CD4-positive, alpha-beta T cell (primary cell): Measurements from ENCODE around the gene TIMELESS. TPM values are rescaled to one million over a fixed set of nuclear protein-coding genes. Genes with fewer than 3 reads are reported as not detected.

Experiments
- ATAC-seq: fragments of 200-7000 bp; cut with Tn5 transposase; one replicate; pipeline ENCODE4 v1.10.0; 2022; ENCODE audit warnings: mild to moderate bottlenecking; ENCODE audit not compliant: poor library complexity
- CTCF ChIA-PET: fragments of 350-600 bp; sonication (Branson Sonifier 250); formaldehyde crosslinking; loops from one replicate; lab custom pipeline; 2021; ENCODE audit warnings: antibody characterized with exemption, inconsistent platforms; lab: Charles Lee
- POLR2A ChIA-PET: fragments of 350-600 bp; sonication (Branson Sonifier 250); formaldehyde crosslinking; loops from one replicate; lab custom pipeline; 2021; ENCODE audit warnings: antibody characterized with exemption, inconsistent platforms; lab: Charles Lee
- DNase-seq, 14 experiments: peaks; one replicate each; pipeline ENCODE4 v3.0.0-alpha.2; 2013 to 2020; ENCODE audit warnings: mixed read lengths in 2 of 14
- H3K27ac ChIP-seq, 2 donors: one replicate each; pipeline versions ENCODE4 v1.5.1 to v1.7.0; 2013; ENCODE audit warnings: low read length in 2 of 2, low read depth in 1 of 2, mild to moderate bottlenecking in 1 of 2
- H3K27me3 ChIP-seq, 2 experiments: 1 replicate in 1 of 2; 2 replicates in 1 of 2; pipeline versions ENCODE4 v1.6.1 to v1.7.0; 2013; ENCODE audit warnings: low read length in 2 of 2, control low read depth in 1 of 2, mild to moderate bottlenecking in 1 of 2, moderate library complexity in 1 of 2; ENCODE audit not compliant: insufficient read depth in 2 of 2, control insufficient read depth in 1 of 2
- H3K36me3 ChIP-seq: one replicate; pipeline ENCODE4 v1.6.1; 2013; ENCODE audit warnings: low read length, control low read depth; ENCODE audit not compliant: insufficient read depth
- H3K4me1 ChIP-seq: one replicate; pipeline ENCODE4 v1.6.1; 2013; ENCODE audit warnings: low read length, control low read depth; ENCODE audit not compliant: insufficient read depth
- H3K4me3 ChIP-seq: one replicate; pipeline ENCODE4 v1.5.1; 2013; ENCODE audit warnings: mild to moderate bottlenecking, low read length, moderate library complexity
- H3K9me3 ChIP-seq, 2 experiments: 1 replicate in 1 of 2; 2 replicates in 1 of 2; pipeline versions ENCODE4 v1.6.1 to v1.7.0; 2013; ENCODE audit warnings: low read length in 2 of 2, mild to moderate bottlenecking in 2 of 2, control low read depth in 1 of 2, moderate library complexity in 1 of 2; ENCODE audit not compliant: control insufficient read depth in 1 of 2, insufficient read depth in 1 of 2
- H3K27ac Mint-ChIP-seq: one replicate; pipeline ENCODE4 v1.8.0; 2020; ENCODE audit warnings: mixed read lengths
- H3K27me3 Mint-ChIP-seq: one replicate; pipeline ENCODE4 v1.8.0; 2021; ENCODE audit warnings: mixed read lengths
- H3K36me3 Mint-ChIP-seq: one replicate; pipeline ENCODE4 v1.8.0; 2021; ENCODE audit warnings: low read depth, mixed read lengths
- H3K4me1 Mint-ChIP-seq: one replicate; pipeline ENCODE4 v1.8.0; 2021; ENCODE audit warnings: low read depth, mixed read lengths
- H3K4me3 Mint-ChIP-seq: one replicate; pipeline ENCODE4 v1.8.0; 2020; ENCODE audit warnings: mild to moderate bottlenecking, mixed read lengths
- H3K9me3 Mint-ChIP-seq: one replicate; pipeline ENCODE4 v1.8.0; 2020; ENCODE audit warnings: mixed read lengths
- CTCF ChIP-seq: fragments of 200-600 bp; IDR thresholded peaks from one replicate; pipeline ENCODE4 v1.8.0; 2022; ENCODE audit warnings: antibody characterized with exemption, mild to moderate bottlenecking
- intact Hi-C, 2 experiments: fragments of 100-400 bp; cut with DNase I in 1 of 2; cut with micrococcal nuclease in 1 of 2; formaldehyde crosslinking; loops; one replicate each; pipeline versions ENCODE4 v1.15.1 to v1.9.0; 2023 to 2025; cut with DNase I, micrococcal nuclease
- total RNA-seq, 174 experiments: library from RNA in 2 of 174; stranded (reverse) in 2 of 174; gene quantifications; one replicate each; pipeline ENCODE4 v1.2.3 and lab custom pipeline; 2021 to 2026

Gene TIMELESS
- total RNA-seq, 2 experiments from 2014 or later = 3.0 to 3.1 TPM

- Histone ChIP-seq H3K9me3 (peaks cover 0 to 5% of the 10 kb centered on the region in 2 experiments), H3K27ac (no peak overlapping the region), H3K4me3 (no peak overlapping the region), H3K4me1 (no peaks in the 10 kb centered on the region), H3K27me3 (no peaks in the 10 kb centered on the region), H3K36me3 (no peaks in the 10 kb centered on the region)
- no peak for TF ChIP-seq CTCF
- DNase-seq (no peak), ATAC-seq (no peak)
- H3K36me3 Mint-ChIP-seq = no peaks in the 10 kb centered on the region
- intact Hi-C loops = no loop called here
- H3K4me3 Mint-ChIP-seq = no peak overlapping the region
- CTCF ChIA-PET = no interaction called here
- no peaks in the 10 kb centered on the region for H3K9me3 Mint-ChIP-seq
- H3K27ac Mint-ChIP-seq = no peak overlapping the region
- H3K27me3 Mint-ChIP-seq = no peaks in the 10 kb centered on the region
- POLR2A ChIA-PET = no interaction called here
- no peaks in the 10 kb centered on the region for H3K4me1 Mint-ChIP-seq
These were observed 75.7 kb downstream of the TIMELESS start for GRCh38 chr12:56373515-56373914.

DNA sequence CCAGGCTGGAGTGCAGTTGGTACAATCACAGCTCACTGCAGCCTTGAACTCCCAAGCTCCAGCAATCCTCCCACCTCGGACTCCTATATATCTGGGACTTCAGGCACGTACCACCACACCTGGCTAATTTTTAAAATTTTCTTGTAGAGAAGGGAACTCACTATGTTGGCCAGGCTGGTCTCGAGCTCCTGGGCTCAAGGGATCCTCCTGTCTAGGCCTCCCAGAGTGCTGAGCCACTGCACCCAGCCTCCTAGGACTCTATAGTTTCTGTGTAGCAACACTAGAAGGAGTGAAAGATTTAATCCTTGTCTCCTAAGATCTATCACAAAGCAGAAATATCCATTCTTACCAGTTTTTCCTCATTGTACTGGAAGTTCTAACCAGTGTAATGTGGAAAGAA lies 82.3 kb downstream of the TIMELESS start:
- no peaks in the 10 kb centered on the region for H3K4me1 ChIP-seq
- CTCF ChIA-PET = no interaction called here
- H3K27me3 Mint-ChIP-seq = no peaks in the 10 kb centered on the region
- no peak overlapping the region for H3K4me3 ChIP-seq
- DNase-seq (no peak), ATAC-seq (no peak)
- no peaks in the 10 kb centered on the region for H3K9me3 ChIP-seq
- intact Hi-C loops = no loop called here
- no peaks in the 10 kb centered on the region for H3K36me3 ChIP-seq
- no peaks in the 10 kb centered on the region for H3K9me3 Mint-ChIP-seq
- TF ChIP-seq CTCF = no peak
- H3K27me3 ChIP-seq = no peaks in the 10 kb centered on the region
- H3K27ac ChIP-seq = no peak overlapping the region
- no peaks in the 10 kb centered on the region for H3K4me1 Mint-ChIP-seq
- H3K4me3 Mint-ChIP-seq = no peak overlapping the region
- no peak overlapping the region for H3K27ac Mint-ChIP-seq
- H3K36me3 Mint-ChIP-seq = no peaks in the 10 kb centered on the region
- POLR2A ChIA-PET = no interaction called here

Other genes starting within 250 kb of the TIMELESS start
- 10 to 100 TPM; 28.0 to 32.4 TPM for gene RNF41, start 227.5 kb downstream of the TIMELESS start, total RNA-seq
- gene NABP2, start 225.1 kb downstream of the TIMELESS start, total RNA-seq = 1 to 10 TPM; 7.6 to 9.1 TPM
- gene SLC39A5, start 219.4 kb downstream of the TIMELESS start, total RNA-seq = under 1 TPM in 1 of 2 experiments, not detected in 1; 0.33 TPM
- gene ANKRD52, start 191.0 kb downstream of the TIMELESS start, total RNA-seq = 10 to 100 TPM; 23.9 to 30.8 TPM
- gene COQ10A, start 182.5 kb downstream of the TIMELESS start, total RNA-seq = 10 to 100 TPM; 27.6 to 29.2 TPM
- gene CS, start 149.1 kb downstream of the TIMELESS start, total RNA-seq = 100 to 1,000 TPM; 139 to 145 TPM
- gene CNPY2, start 133.4 kb downstream of the TIMELESS start, total RNA-seq = 10 to 100 TPM; 30.5 to 33.4 TPM
- gene PAN2, start 115.4 kb downstream of the TIMELESS start, total RNA-seq = 100 to 1,000 TPM; 104 to 107 TPM
- 10 to 100 TPM; 25.2 to 27.5 TPM for gene IL23A, start 110.5 kb downstream of the TIMELESS start, total RNA-seq
- gene STAT2, start 89.3 kb downstream of the TIMELESS start, total RNA-seq = 100 to 1,000 TPM; 114 to 125 TPM
- gene APOF, start 86.6 kb downstream of the TIMELESS start, total RNA-seq = not detected
- gene MIP, start 5.2 kb upstream of the TIMELESS start, total RNA-seq = not detected
- 1 to 10 TPM; 7.4 to 7.9 TPM for gene SPRYD4, start 19.2 kb upstream of the TIMELESS start, total RNA-seq
- 1 to 10 TPM; 1.6 to 2.2 TPM for gene GLS2, start 38.7 kb upstream of the TIMELESS start, total RNA-seq
- 10 to 100 TPM in 1 of 2 experiments, 1 to 10 TPM in 1; 5.1 to 10.8 TPM for gene RBMS2, start 72.4 kb upstream of the TIMELESS start, total RNA-seq
- gene BAZ2A, start 180.9 kb upstream of the TIMELESS start, total RNA-seq = 100 to 1,000 TPM; 207 to 211 TPM
- gene ATP5F1B, start 196.6 kb upstream of the TIMELESS start, total RNA-seq = 100 to 1,000 TPM; 305 to 318 TPM
- 100 to 1,000 TPM; 146 to 154 TPM for gene PTGES3, start 238.9 kb upstream of the TIMELESS start, total RNA-seq